Osteoblast (primary cell): ENCODE measurements around the gene PID1. TPM values are rescaled to one million over a fixed set of nuclear protein-coding genes. Genes with fewer than 3 reads are reported as not detected.

Experiments used
- DNase-seq: peaks from one replicate; pipeline ENCODE4 v3.0.0; 2011; ENCODE audit warnings: low spot score, mixed read lengths; ENCODE audit not compliant: insufficient read length; ENCODE audit errors: missing footprints
- H2AFZ ChIP-seq: 2 replicates; pipeline ENCODE4 v1.6.0; 2011; ENCODE audit warnings: mild to moderate bottlenecking, low read length
- H3K27ac ChIP-seq: 2 replicates; pipeline ENCODE4 v1.5.1; 2011; ENCODE audit warnings: mild to moderate bottlenecking, low read depth, low read length, moderate library complexity
- H3K27me3 ChIP-seq: 2 replicates; pipeline ENCODE4 v1.6.0; 2012; ENCODE audit warnings: mild to moderate bottlenecking, control low read depth, inconsistent platforms, low read length, moderate library complexity; ENCODE audit not compliant: insufficient read depth
- H3K36me3 ChIP-seq: 2 replicates; pipeline ENCODE4 v1.5.1; 2011; ENCODE audit warnings: mild to moderate bottlenecking, low read length, control low read depth, moderate library complexity; ENCODE audit not compliant: insufficient read depth
- H3K4me1 ChIP-seq: 2 replicates; pipeline ENCODE4 v1.5.1; 2011; ENCODE audit warnings: mild to moderate bottlenecking, low read length, control low read depth, moderate library complexity; ENCODE audit not compliant: insufficient read depth
- H3K4me2 ChIP-seq: 2 replicates; pipeline ENCODE4 v1.6.0; 2011; ENCODE audit warnings: mild to moderate bottlenecking, low read length; ENCODE audit not compliant: insufficient read depth
- H3K4me3 ChIP-seq: fragments of 200-600 bp; sonication (generic); 3 replicates; pipeline ENCODE4 v1.5.1; 2012; ENCODE audit warnings: mild to moderate bottlenecking, low read length, inconsistent platforms; ENCODE audit not compliant: insufficient read depth
- H3K79me2 ChIP-seq: 2 replicates; pipeline ENCODE4 v1.6.0; 2012; ENCODE audit warnings: mild to moderate bottlenecking, low read length, control low read depth, inconsistent platforms; ENCODE audit not compliant: insufficient read depth
- H3K9me3 ChIP-seq: 2 replicates; pipeline ENCODE4 v1.5.1; 2011; ENCODE audit warnings: low read depth, low read length, control low read depth
- H4K20me1 ChIP-seq: 2 replicates; pipeline ENCODE4 v1.6.0; 2012; ENCODE audit warnings: mild to moderate bottlenecking, low read length, control low read depth; ENCODE audit not compliant: insufficient read depth
- total RNA-seq: library from RNA; depleted of rRNA; stranded (reverse); fragments of >200 nt; gene quantifications from 2 replicates; pipeline ENCODE4 v1.2.3, GENCODE V29; 2012
- TF ChIP-seq, protein P1 (sequence below): IDR thresholded peaks from 2 replicates; pipeline ENCODE4 v1.5.1; 2011; ENCODE audit warnings: mild to moderate bottlenecking, low read depth, low read length, moderate library complexity; ENCODE audit errors: extremely low read depth

Gene PID1
- total RNA-seq, 1 donor, result 9.8 TPM

GRCh38 chr2:229296536-229296935, 25.4 kb upstream of the PID1 start:
- Histone ChIP-seq H4K20me1 (no peaks in the 10 kb centered on the region), H3K27ac (no peak overlapping the region), H3K36me3 (no peaks in the 10 kb centered on the region), H3K4me3 (no peak overlapping the region), H3K4me2 (no peak overlapping the region), H3K79me2 (no peaks in the 10 kb centered on the region), H2AFZ (no peak overlapping the region), H3K9me3 (no peaks in the 10 kb centered on the region), H3K27me3 (no peaks in the 10 kb centered on the region), H3K4me1 (peaks cover 3% of the 10 kb centered on the region)
- no peak for DNase-seq
- TF ChIP-seq, protein P1, sequence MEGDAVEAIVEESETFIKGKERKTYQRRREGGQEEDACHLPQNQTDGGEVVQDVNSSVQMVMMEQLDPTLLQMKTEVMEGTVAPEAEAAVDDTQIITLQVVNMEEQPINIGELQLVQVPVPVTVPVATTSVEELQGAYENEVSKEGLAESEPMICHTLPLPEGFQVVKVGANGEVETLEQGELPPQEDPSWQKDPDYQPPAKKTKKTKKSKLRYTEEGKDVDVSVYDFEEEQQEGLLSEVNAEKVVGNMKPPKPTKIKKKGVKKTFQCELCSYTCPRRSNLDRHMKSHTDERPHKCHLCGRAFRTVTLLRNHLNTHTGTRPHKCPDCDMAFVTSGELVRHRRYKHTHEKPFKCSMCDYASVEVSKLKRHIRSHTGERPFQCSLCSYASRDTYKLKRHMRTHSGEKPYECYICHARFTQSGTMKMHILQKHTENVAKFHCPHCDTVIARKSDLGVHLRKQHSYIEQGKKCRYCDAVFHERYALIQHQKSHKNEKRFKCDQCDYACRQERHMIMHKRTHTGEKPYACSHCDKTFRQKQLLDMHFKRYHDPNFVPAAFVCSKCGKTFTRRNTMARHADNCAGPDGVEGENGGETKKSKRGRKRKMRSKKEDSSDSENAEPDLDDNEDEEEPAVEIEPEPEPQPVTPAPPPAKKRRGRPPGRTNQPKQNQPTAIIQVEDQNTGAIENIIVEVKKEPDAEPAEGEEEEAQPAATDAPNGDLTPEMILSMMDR, result no peak

DNA sequence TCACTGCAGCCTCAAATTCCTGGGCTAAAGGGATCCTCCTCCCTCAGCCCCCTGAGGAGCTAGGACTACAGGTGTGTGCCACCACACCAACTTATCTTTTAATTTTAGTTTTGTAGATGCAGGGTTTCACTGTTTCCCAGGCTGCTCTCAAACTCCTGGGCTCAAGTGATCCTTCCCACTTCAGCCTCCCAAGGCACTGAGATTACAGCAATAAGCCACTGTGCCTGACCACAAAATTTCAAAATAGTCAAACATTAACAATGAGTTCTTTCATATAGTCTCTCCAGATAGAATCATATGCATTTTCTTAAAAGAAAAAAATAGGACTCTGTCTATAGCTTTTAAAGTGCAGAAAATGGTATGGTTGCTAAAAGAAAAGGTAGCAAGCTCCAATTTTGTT, 24.9 kb upstream of the PID1 start:
- TF ChIP-seq, protein P1, result no peak
- DNase-seq, result no peak
- H3K79me2 ChIP-seq, result no peaks in the 10 kb centered on the region
- H3K4me2 ChIP-seq, result no peak overlapping the region
- no peak overlapping the region for H3K27ac ChIP-seq
- H3K9me3 ChIP-seq, result no peaks in the 10 kb centered on the region
- H3K36me3 ChIP-seq, result no peaks in the 10 kb centered on the region
- H4K20me1 ChIP-seq, result no peaks in the 10 kb centered on the region
- H2AFZ ChIP-seq, result no peak overlapping the region
- peaks cover 3% of the 10 kb centered on the region for H3K4me1 ChIP-seq
- H3K4me3 ChIP-seq, result no peak overlapping the region
- no peaks in the 10 kb centered on the region for H3K27me3 ChIP-seq

GRCh38 chr2:229287823-229288222, 16.7 kb upstream of the PID1 start:
- Histone ChIP-seq H3K27ac (no peak overlapping the region), H3K4me2 (no peak overlapping the region), H4K20me1 (no peaks in the 10 kb centered on the region), H3K4me1 (peaks cover 3% of the 10 kb centered on the region), H3K79me2 (no peaks in the 10 kb centered on the region), H3K9me3 (no peaks in the 10 kb centered on the region), H3K4me3 (no peak overlapping the region), H3K36me3 (no peaks in the 10 kb centered on the region), H3K27me3 (no peaks in the 10 kb centered on the region), H2AFZ (no peak overlapping the region)
- DNase-seq, result no peak
- TF ChIP-seq, protein P1, result no peak

- H2AFZ ChIP-seq, result no peak overlapping the region
- H3K4me3 ChIP-seq, result no peak overlapping the region
- H3K36me3 ChIP-seq, result no peaks in the 10 kb centered on the region
- TF ChIP-seq, protein P1, result no peak
- DNase-seq, result peak; percentile 55
- H3K27ac ChIP-seq, result no peak overlapping the region
- H3K27me3 ChIP-seq, result no peaks in the 10 kb centered on the region
- H3K4me1 ChIP-seq, result peaks cover 6% of the 10 kb centered on the region
- no peaks in the 10 kb centered on the region for H3K9me3 ChIP-seq
- no peaks in the 10 kb centered on the region for H4K20me1 ChIP-seq
- H3K79me2 ChIP-seq, result no peaks in the 10 kb centered on the region
- peak overlapping the region; percentile 23 for H3K4me2 ChIP-seq
Measured at GRCh38 chr2:229282758-229283546, 11.9 kb upstream of the PID1 start.
